Panc1 (cell line): ENCODE data around the gene ACYP2. TPM values are rescaled to one million over a fixed set of nuclear protein-coding genes. Genes with fewer than 3 reads are reported as not detected.

Experiments
- ATAC-seq: fragments of 200-7000 bp; cut with Tn5 transposase; 2 replicates; pipeline ENCODE4 v1.9.1; 2020; ENCODE audit warnings: mild to moderate bottlenecking, moderate library complexity
- BruUV-seq: library from RNA; stranded (reverse); fragments of 400-500 nt; replicated peaks from 2 replicates; lab custom pipeline; 2021; lab: Mats Ljungman, UMichigan
- CTCF ChIA-PET: fragments of 300-600 bp; sonication (Branson Sonifier 250); formaldehyde crosslinking; loops from one replicate; lab custom pipeline; 2022; ENCODE audit warnings: antibody characterized with exemption; lab: Charles Lee
- POLR2A ChIA-PET: fragments of 300-600 bp; sonication (Branson Sonifier 250); formaldehyde crosslinking; loops from one replicate; lab custom pipeline; 2022; ENCODE audit warnings: antibody characterized with exemption; lab: Charles Lee
- DNase-seq: peaks from one replicate; pipeline ENCODE4 v3.0.0-alpha.2; 2010; ENCODE audit warnings: low read depth, low spot score
- H3K27ac ChIP-seq: 2 replicates; pipeline ENCODE4 v1.5.1; 2011; ENCODE audit warnings: mild to moderate bottlenecking, low read length, inconsistent platforms
- H3K27me3 ChIP-seq: fragments of 200-500 bp; sonication (Bioruptor generic); 2 replicates; pipeline ENCODE4 v1.6.0; 2014; ENCODE audit warnings: low read length, inconsistent platforms; ENCODE audit not compliant: control insufficient read depth, insufficient read depth
- H3K36me3 ChIP-seq: fragments of 200-500 bp; sonication (Bioruptor generic); 2 replicates; pipeline ENCODE4 v1.5.1; 2014; ENCODE audit warnings: inconsistent platforms, mild to moderate bottlenecking, low read length, moderate library complexity; ENCODE audit not compliant: control insufficient read depth, insufficient read depth
- H3K4me1 ChIP-seq: 2 replicates; pipeline ENCODE4 v1.5.1; 2011; ENCODE audit warnings: inconsistent platforms, mild to moderate bottlenecking, low read length, moderate library complexity; ENCODE audit not compliant: control insufficient read depth, insufficient read depth
- H3K4me3 ChIP-seq, 2 experiments: 2 replicates each; pipeline ENCODE4 v1.5.1; 2011 to 2012; ENCODE audit warnings: low read depth in 2 of 2, low read length in 2 of 2, mild to moderate bottlenecking in 2 of 2, inconsistent platforms in 1 of 2, moderate library complexity in 1 of 2
- H3K9me3 ChIP-seq: fragments of 200-500 bp; sonication (Bioruptor generic); 2 replicates; pipeline ENCODE4 v1.5.1; 2014; ENCODE audit warnings: low read depth, mild to moderate bottlenecking, inconsistent platforms, low read length, moderate library complexity; ENCODE audit not compliant: control insufficient read depth, insufficient read depth
- POLR2AphosphoS5 ChIP-seq: IDR thresholded peaks from 2 replicates; pipeline ENCODE4 v1.6.1; 2012; ENCODE audit warnings: mild to moderate bottlenecking, low read depth, low read length, moderate library complexity
- REST ChIP-seq, 2 experiments: IDR thresholded peaks; 2 replicates each; pipeline ENCODE4 v1.6.1; 2011 to 2012; ENCODE audit warnings: low read depth in 2 of 2, control low read depth in 1 of 2, low read length in 1 of 2, mild to moderate bottlenecking in 1 of 2, moderate library complexity in 1 of 2; ENCODE audit not compliant: insufficient read depth in 1 of 2
- SIN3A ChIP-seq: IDR thresholded peaks from 2 replicates; pipeline ENCODE4 v1.6.1; 2012; ENCODE audit warnings: low read depth, mild to moderate bottlenecking, low read length, moderate library complexity, borderline replicate concordance; ENCODE audit not compliant: insufficient read depth
- TCF7L2 ChIP-seq: IDR thresholded peaks from 2 replicates; pipeline ENCODE4 v1.6.1; 2011; ENCODE audit warnings: mild to moderate bottlenecking, low read depth, low read length, inconsistent platforms
- in situ Hi-C: cut with HindIII; loops from 2 replicates; pipeline ENCODE4 v1.10.0; 2016; ENCODE audit warnings: low sequenced_read_pairs, low pct_unique_long_range_greater_than_20kb
- intact Hi-C: fragments of 100-400 bp; cut with micrococcal nuclease; formaldehyde crosslinking; loops from one replicate; pipeline ENCODE4 v1.10.0; 2022; ENCODE audit not compliant: unreplicated experiment
- total RNA-seq: library from RNA; stranded (reverse); gene quantifications from one replicate; pipeline ENCODE4 v1.2.1, GENCODE V29; 2021; ENCODE audit not compliant: unreplicated experiment
- TF ChIP-seq, protein P1 (sequence below): fragments of 450-650 bp; IDR thresholded peaks from 2 replicates; pipeline ENCODE4 v1.5.1; 2017; ENCODE audit warnings: mild to moderate bottlenecking

Gene ACYP2
- total RNA-seq, 1 experiment from 2014 or later: 11.5 TPM

DNA sequence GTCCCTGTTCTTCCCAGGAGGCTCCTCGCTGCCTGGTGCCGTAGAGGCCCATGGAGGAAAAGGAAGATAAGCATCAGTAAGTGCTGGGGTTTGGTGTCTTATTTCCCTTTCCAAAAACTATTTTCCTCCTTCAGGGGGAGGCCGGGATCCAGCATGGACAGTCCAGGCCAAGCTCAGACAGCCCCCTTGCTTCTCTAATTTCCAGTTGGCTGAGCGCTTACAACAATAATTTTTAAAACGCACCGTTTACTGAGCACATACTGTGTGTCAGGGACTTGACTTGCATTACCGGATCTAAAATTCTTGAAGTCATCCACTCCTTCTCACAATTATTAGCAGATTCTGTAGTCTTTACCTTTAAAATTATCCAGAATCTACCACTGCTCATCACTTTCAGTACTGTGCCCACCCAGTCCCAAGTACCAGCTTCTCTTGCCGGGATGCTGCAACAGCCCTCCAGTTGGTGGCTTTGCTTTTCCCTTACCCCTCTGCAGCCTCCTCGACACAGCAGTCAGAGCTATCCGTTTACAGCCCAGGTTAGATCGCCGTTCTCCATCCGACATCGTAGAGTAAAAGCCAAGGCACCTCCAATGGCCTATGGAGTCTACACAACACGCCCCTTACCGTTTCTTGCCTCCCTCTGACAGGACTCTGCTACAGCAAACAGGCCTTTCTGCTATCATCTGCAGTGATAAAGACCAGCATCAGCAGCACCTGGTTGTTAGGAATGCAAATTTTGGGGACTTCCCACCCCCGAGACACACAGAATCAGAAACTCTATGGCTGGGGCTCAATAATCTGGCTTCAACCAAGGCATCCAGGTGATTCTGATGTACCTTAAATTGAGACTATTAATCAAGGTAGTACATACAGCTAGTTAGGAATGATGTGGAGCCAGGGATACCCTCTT is 215.8 kb downstream of the ACYP2 start:
- H3K27ac ChIP-seq: peak overlapping the region; percentile 55
- ATAC-seq: peak; percentile 54; the same call in 1 of the 2 replicates
- BruUV-seq: no TSS peak
- TF ChIP-seq SIN3A: no peak
- no peak for TF ChIP-seq POLR2AphosphoS5
- TF ChIP-seq, protein P1, sequence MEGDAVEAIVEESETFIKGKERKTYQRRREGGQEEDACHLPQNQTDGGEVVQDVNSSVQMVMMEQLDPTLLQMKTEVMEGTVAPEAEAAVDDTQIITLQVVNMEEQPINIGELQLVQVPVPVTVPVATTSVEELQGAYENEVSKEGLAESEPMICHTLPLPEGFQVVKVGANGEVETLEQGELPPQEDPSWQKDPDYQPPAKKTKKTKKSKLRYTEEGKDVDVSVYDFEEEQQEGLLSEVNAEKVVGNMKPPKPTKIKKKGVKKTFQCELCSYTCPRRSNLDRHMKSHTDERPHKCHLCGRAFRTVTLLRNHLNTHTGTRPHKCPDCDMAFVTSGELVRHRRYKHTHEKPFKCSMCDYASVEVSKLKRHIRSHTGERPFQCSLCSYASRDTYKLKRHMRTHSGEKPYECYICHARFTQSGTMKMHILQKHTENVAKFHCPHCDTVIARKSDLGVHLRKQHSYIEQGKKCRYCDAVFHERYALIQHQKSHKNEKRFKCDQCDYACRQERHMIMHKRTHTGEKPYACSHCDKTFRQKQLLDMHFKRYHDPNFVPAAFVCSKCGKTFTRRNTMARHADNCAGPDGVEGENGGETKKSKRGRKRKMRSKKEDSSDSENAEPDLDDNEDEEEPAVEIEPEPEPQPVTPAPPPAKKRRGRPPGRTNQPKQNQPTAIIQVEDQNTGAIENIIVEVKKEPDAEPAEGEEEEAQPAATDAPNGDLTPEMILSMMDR: no peak
- no peak for TF ChIP-seq REST (IDR thresholded peaks at IDR 0.05; ENCODE audit: insufficient read depth in 1 of 2, low read depth in 2 of 2, low read length in 1 of 2)
- no peak for TF ChIP-seq TCF7L2
- peak overlapping the region; percentile 63 to 78 for H3K4me3 ChIP-seq
- H3K36me3 ChIP-seq: no peaks in the 10 kb centered on the region
- DNase-seq: no peak
- intact Hi-C loops (no loop called here), in situ Hi-C loops (no loop called here)
- H3K4me1 ChIP-seq: peaks cover 8% of the 10 kb centered on the region; the same call in 1 of the 2 replicates
- CTCF ChIA-PET: no interaction called here
- no peaks in the 10 kb centered on the region for H3K9me3 ChIP-seq
- POLR2A ChIA-PET: no interaction called here
- peaks cover 5% of the 10 kb centered on the region for H3K27me3 ChIP-seq

DNA sequence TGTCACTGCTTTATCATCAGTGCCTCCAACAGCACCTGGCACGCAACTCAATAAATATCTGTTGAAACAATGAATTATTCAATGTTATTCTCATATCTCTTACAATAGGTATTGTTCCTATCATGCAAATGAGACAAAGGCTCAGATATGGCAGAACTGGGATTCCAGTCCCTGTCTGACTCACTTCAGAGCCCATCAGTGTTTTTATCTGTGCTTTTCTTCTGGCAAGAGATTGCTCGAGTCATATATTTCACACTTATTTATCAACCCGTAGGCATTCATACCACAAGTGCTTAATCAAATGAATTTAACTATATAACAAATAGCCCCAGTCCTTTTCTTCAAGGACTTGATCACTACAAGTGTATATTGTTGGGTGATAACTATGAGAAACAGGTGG is 217.0 kb downstream of the ACYP2 start:
- no peak overlapping the region for H3K4me3 ChIP-seq
- intact Hi-C loops: no loop called here
- no peaks in the 10 kb centered on the region for H3K9me3 ChIP-seq
- DNase-seq: no peak
- H3K4me1 ChIP-seq: peaks cover 8% of the 10 kb centered on the region; the same call in 1 of the 2 replicates
- in situ Hi-C loops: no loop called here
- BruUV-seq: no TSS peak
- ChIA-PET CTCF (no interaction called here), POLR2A (no interaction called here)
- no peak for ATAC-seq
- peaks cover 5% of the 10 kb centered on the region for H3K27me3 ChIP-seq
- no peak overlapping the region for H3K27ac ChIP-seq
- no peaks in the 10 kb centered on the region for H3K36me3 ChIP-seq
- TF ChIP-seq, protein P1: no peak
- TF ChIP-seq REST (IDR thresholded peaks at IDR 0.05; ENCODE audit: insufficient read depth in 1 of 2, low read depth in 2 of 2, low read length in 1 of 2) (no peak), SIN3A (no peak), POLR2AphosphoS5 (no peak), TCF7L2 (no peak)
